DND-41 (cell line): Measurements from ENCODE around the gene CSNK1G2.

Source experiments
- ATAC-seq: fragments of 200-7000 bp; cut with Tn5 transposase; 3 replicates; pipeline ENCODE4 v1.9.1; 2021; ENCODE audit warnings: low read depth; ENCODE audit not compliant: insufficient read depth
- DNase-seq: peaks from one replicate; pipeline ENCODE4 v3.0.0-alpha.2; 2020
- H2AFZ ChIP-seq: 2 replicates; pipeline ENCODE4 v1.6.0; 2012; ENCODE audit warnings: low read depth, low read length
- H3K27ac ChIP-seq: 2 replicates; pipeline ENCODE4 v1.5.1; 2012; ENCODE audit warnings: low read length, inconsistent platforms
- H3K27me3 ChIP-seq: fragments of 200-600 bp; sonication (generic); 2 replicates; pipeline ENCODE4 v1.6.0; 2012; ENCODE audit warnings: low read length, mild to moderate bottlenecking, inconsistent platforms; ENCODE audit not compliant: insufficient read depth, poor library complexity
- H3K36me3 ChIP-seq: 2 replicates; pipeline ENCODE4 v1.5.1; 2012; ENCODE audit warnings: low read length, inconsistent platforms; ENCODE audit not compliant: insufficient read depth
- H3K4me1 ChIP-seq: 2 replicates; pipeline ENCODE4 v1.5.1; 2012; ENCODE audit warnings: mild to moderate bottlenecking, low read length; ENCODE audit not compliant: insufficient read depth
- H3K4me2 ChIP-seq: 2 replicates; pipeline ENCODE4 v1.6.0; 2012; ENCODE audit warnings: mild to moderate bottlenecking, moderate library complexity, low read length, inconsistent platforms; ENCODE audit not compliant: insufficient read depth
- H3K4me3 ChIP-seq, 2 experiments: fragments of 200-600 bp in 1 of 2; shearing (Covaris generic) in 1 of 2; 2 replicates each; pipeline ENCODE4 v1.5.1; 2012 to 2016; ENCODE audit warnings: inconsistent platforms in 2 of 2, low read length in 2 of 2, mild to moderate bottlenecking in 2 of 2, low read depth in 1 of 2, moderate library complexity in 1 of 2
- H3K79me2 ChIP-seq: 2 replicates; pipeline ENCODE4 v1.6.0; 2012; ENCODE audit warnings: low read length, inconsistent platforms; ENCODE audit not compliant: insufficient read depth
- H3K9ac ChIP-seq: 2 replicates; pipeline ENCODE4 v1.6.0; 2012; ENCODE audit warnings: low read depth, mild to moderate bottlenecking, inconsistent platforms, low read length, moderate library complexity
- H3K9me3 ChIP-seq: 2 replicates; pipeline ENCODE4 v1.5.1; 2012; ENCODE audit warnings: low read length, moderate library complexity, mild to moderate bottlenecking, inconsistent platforms; ENCODE audit not compliant: insufficient read depth, severe bottlenecking
- H4K20me1 ChIP-seq: 2 replicates; pipeline ENCODE4 v1.6.0; 2012; ENCODE audit warnings: low read length; ENCODE audit not compliant: insufficient read depth
- CTCF ChIP-seq: IDR thresholded peaks from 2 replicates; pipeline ENCODE4 v1.5.1; 2012; ENCODE audit warnings: borderline replicate concordance, low read length, moderate library complexity, mild to moderate bottlenecking; ENCODE audit not compliant: poor library complexity, severe bottlenecking; ENCODE audit errors: extremely low read depth
- EZH2 ChIP-seq: IDR thresholded peaks from 3 replicates; pipeline ENCODE4 v1.6.1; 2012; ENCODE audit warnings: borderline replicate concordance, low read depth, mild to moderate bottlenecking, moderate library complexity, low read length, inconsistent platforms; ENCODE audit not compliant: severe bottlenecking

CSNK1G2 gene

GRCh38 chr19:1981253-1981652 lies 40.3 kb downstream of the CSNK1G2 start:
- no peak for ATAC-seq
- H3K9me3 ChIP-seq = no peaks in the 10 kb centered on the region
- H3K9ac ChIP-seq = no peak overlapping the region
- no peaks in the 10 kb centered on the region for H3K27me3 ChIP-seq
- no peak for TF ChIP-seq EZH2
- TF ChIP-seq CTCF = no peak
- H3K4me3 ChIP-seq = no peak overlapping the region
- H3K4me2 ChIP-seq = no peak overlapping the region
- DNase-seq = no peak
- no peaks in the 10 kb centered on the region for H3K4me1 ChIP-seq
- H3K79me2 ChIP-seq = peaks cover 16% of the 10 kb centered on the region
- H3K27ac ChIP-seq = no peak overlapping the region
- H2AFZ ChIP-seq = no peak overlapping the region
- H4K20me1 ChIP-seq = peaks cover 25% of the 10 kb centered on the region
- H3K36me3 ChIP-seq = peaks cover 85% of the 10 kb centered on the region

- TF ChIP-seq EZH2 = no peak
- no peak for TF ChIP-seq CTCF
- no peak overlapping the region for H3K4me2 ChIP-seq
- no peaks in the 10 kb centered on the region for H3K27me3 ChIP-seq
- no peaks in the 10 kb centered on the region for H3K79me2 ChIP-seq
- H3K9me3 ChIP-seq = no peaks in the 10 kb centered on the region
- H2AFZ ChIP-seq = no peak overlapping the region
- peaks cover 31% of the 10 kb centered on the region for H4K20me1 ChIP-seq
- DNase-seq (no peak), ATAC-seq (no peak)
- H3K27ac ChIP-seq = no peak overlapping the region
- no peaks in the 10 kb centered on the region for H3K4me1 ChIP-seq
- H3K9ac ChIP-seq = no peak overlapping the region
- H3K4me3 ChIP-seq = no peak overlapping the region
- H3K36me3 ChIP-seq = peaks cover 85% of the 10 kb centered on the region
These were observed 43.4 kb downstream of the CSNK1G2 start for GRCh38 chr19:1984357-1984756.

- Histone ChIP-seq H3K27ac (no peak overlapping the region), H3K27me3 (no peaks in the 10 kb centered on the region), H3K4me3 (no peak overlapping the region), H3K36me3 (peaks cover 86% of the 10 kb centered on the region), H2AFZ (no peak overlapping the region), H3K4me2 (no peak overlapping the region), H3K9me3 (no peaks in the 10 kb centered on the region), H3K79me2 (no peaks in the 10 kb centered on the region), H3K4me1 (no peaks in the 10 kb centered on the region), H4K20me1 (peaks cover 43% of the 10 kb centered on the region), H3K9ac (no peak overlapping the region)
- DNase-seq = no peak
- no peak for TF ChIP-seq CTCF
- TF ChIP-seq EZH2 = no peak
- 0 out of 3 replicates have a peak, but pooled peaks have one; percentile 11 for ATAC-seq
These were observed 44.8 kb downstream of the CSNK1G2 start for GRCh38 chr19:1985588-1986356.
